Neutrophil (primary cell): ENCODE measurements around the gene DSC3.

Source experiments
- H3K27ac ChIP-seq: fragments of 200-600 bp; sonication (generic); 2 replicates; pipeline ENCODE4 v1.5.1; 2016; ENCODE audit warnings: mild to moderate bottlenecking, moderate library complexity
- H3K27me3 ChIP-seq: fragments of 200-600 bp; sonication (generic); 2 replicates; pipeline ENCODE4 v1.6.0; 2016; ENCODE audit warnings: mild to moderate bottlenecking
- H3K36me3 ChIP-seq: fragments of 200-600 bp; sonication (generic); 2 replicates; pipeline ENCODE4 v1.5.1; 2017
- H3K4me1 ChIP-seq, 2 experiments: fragments of 200-600 bp in 1 of 2; sonication (generic) in 1 of 2; 1 replicate in 1 of 2; 2 replicates in 1 of 2; pipeline versions ENCODE4 v1.5.1 to v1.6.1; 2013 to 2016; ENCODE audit warnings: low read depth in 1 of 2, low read length in 1 of 2, mild to moderate bottlenecking in 1 of 2, moderate library complexity in 1 of 2; ENCODE audit not compliant: control insufficient read depth in 1 of 2, insufficient read depth in 1 of 2
- H3K4me3 ChIP-seq, 2 experiments: fragments of 200-600 bp in 1 of 2; sonication (generic) in 1 of 2; 1 replicate in 1 of 2; 2 replicates in 1 of 2; pipeline ENCODE4 v1.5.1; 2013 to 2016; ENCODE audit warnings: low read depth in 1 of 2, low read length in 1 of 2, mild to moderate bottlenecking in 1 of 2, moderate library complexity in 1 of 2
- H3K9me3 ChIP-seq: fragments of 200-600 bp; sonication (generic); 2 replicates; pipeline ENCODE4 v1.5.1; 2016
- CTCF ChIP-seq: fragments of 200-600 bp; sonication (generic); IDR thresholded peaks from 2 replicates; pipeline ENCODE4 v1.5.1; 2016; ENCODE audit warnings: antibody characterized with exemption

The DSC3 gene

GRCh38 chr18:30945761-30946160, 96.8 kb downstream of the DSC3 start:
- H3K4me3 ChIP-seq, result no peak overlapping the region
- no peak for TF ChIP-seq CTCF
- no peaks in the 10 kb centered on the region for H3K4me1 ChIP-seq
- H3K27ac ChIP-seq, result no peak overlapping the region
- H3K27me3 ChIP-seq, result no peaks in the 10 kb centered on the region
- no peaks in the 10 kb centered on the region for H3K36me3 ChIP-seq
- H3K9me3 ChIP-seq, result no peaks in the 10 kb centered on the region

GRCh38 chr18:30944773-30945417, 97.6 kb downstream of the DSC3 start:
- no peak overlapping the region for H3K27ac ChIP-seq
- H3K9me3 ChIP-seq, result no peaks in the 10 kb centered on the region
- H3K36me3 ChIP-seq, result no peaks in the 10 kb centered on the region
- no peaks in the 10 kb centered on the region for H3K27me3 ChIP-seq
- no peak overlapping the region for H3K4me3 ChIP-seq
- no peaks in the 10 kb centered on the region for H3K4me1 ChIP-seq
- no peak for TF ChIP-seq CTCF

GRCh38 chr18:30940952-30941539, 101.5 kb downstream of the DSC3 start:
- Histone ChIP-seq H3K9me3 (no peaks in the 10 kb centered on the region), H3K27me3 (no peaks in the 10 kb centered on the region), H3K4me3 (no peak overlapping the region), H3K27ac (no peak overlapping the region), H3K4me1 (no peaks in the 10 kb centered on the region), H3K36me3 (no peaks in the 10 kb centered on the region)
- no peak for TF ChIP-seq CTCF
